ENCODE measurements around the gene FAM53B.

DNA sequence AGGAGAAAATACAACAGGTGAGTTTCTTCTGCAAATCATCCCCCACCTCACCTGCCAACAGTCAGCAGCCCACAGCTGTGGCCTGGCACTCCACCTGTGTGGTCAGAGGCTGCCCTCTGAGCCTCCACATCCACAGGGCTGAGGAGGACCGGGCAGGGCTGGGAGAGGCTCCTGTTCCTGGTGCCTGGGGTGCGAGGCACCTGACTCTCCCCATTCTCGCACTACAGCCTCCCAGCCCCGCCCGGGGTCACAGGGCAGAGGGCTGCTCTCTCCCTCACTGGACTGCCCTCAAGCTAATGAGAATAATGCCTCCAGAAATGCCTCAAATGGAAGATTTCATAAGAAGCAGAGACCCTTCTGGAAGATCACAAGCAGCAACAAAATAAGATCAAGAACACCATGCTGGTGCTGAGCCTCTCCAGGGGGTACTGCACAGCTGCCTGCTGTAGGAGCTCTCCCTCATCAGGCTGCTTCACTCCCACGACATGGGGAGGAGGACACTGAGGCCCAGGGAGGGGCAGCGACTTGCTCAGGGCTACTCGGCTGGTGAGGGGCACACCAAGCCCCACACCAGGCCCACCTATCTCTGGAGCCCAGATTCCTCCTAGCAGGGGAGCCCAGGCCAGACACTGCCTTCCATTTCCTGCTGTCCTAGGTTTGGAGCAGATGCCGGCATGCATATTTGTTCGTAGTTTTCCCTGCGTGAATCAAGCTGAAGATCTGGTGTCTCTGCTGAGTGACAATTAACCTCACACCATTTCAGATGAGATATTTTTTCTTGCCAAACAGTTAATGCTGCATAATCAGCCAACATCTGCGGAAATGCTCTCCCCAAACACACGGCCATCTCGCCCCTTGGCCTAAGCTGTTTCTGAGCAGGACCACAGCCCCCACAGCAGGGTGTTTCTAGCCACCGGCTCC is 76.5 kb downstream of the FAM53B start:
- no peak for TF ChIP-seq EP300 (IDR thresholded peaks at IDR 0.05)
- TF ChIP-seq POLR2AphosphoS5 (IDR thresholded peaks at IDR 0.05): no peak
- no peak for TF ChIP-seq CTCF (IDR thresholded peaks at IDR 0.05)
